ENCODE results near the gene MTHFD1L.

DNA sequence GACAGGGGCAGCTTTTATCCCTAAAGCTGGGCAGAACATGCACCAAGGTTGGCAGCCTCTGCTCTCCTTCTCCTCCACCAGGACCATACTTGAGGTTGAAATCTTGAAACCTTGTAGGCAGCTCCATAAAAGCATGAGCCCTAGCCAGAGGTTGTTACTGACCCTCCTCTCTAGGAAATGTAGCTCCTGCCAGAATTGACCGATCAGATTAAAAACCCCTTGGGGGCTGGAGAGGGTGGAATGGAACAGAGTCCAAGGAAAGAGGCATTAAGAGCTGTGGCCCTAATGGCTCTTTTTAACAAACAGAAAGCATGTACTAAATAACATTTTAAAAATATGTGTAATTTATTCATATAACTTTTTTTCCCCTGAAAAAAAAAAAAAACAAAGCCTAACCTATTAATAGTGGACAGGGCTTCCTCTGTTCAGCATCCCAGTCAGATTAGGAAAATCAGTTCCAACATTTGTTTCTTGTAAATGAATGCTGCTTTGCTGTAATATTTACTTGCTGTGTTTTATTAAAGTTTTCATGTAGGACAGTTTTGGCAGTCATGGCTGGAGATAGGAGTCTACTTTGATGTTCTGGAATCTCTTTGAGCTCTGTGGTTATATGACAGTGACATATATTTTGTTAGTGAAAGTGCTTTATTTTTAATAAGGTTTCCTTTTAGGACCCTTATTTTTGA lies 41.3 kb downstream of the MTHFD1L start:
- TF ChIP-seq, protein P1, sequence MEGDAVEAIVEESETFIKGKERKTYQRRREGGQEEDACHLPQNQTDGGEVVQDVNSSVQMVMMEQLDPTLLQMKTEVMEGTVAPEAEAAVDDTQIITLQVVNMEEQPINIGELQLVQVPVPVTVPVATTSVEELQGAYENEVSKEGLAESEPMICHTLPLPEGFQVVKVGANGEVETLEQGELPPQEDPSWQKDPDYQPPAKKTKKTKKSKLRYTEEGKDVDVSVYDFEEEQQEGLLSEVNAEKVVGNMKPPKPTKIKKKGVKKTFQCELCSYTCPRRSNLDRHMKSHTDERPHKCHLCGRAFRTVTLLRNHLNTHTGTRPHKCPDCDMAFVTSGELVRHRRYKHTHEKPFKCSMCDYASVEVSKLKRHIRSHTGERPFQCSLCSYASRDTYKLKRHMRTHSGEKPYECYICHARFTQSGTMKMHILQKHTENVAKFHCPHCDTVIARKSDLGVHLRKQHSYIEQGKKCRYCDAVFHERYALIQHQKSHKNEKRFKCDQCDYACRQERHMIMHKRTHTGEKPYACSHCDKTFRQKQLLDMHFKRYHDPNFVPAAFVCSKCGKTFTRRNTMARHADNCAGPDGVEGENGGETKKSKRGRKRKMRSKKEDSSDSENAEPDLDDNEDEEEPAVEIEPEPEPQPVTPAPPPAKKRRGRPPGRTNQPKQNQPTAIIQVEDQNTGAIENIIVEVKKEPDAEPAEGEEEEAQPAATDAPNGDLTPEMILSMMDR (IDR thresholded peaks at IDR 0.05) = no peak
- TF ChIP-seq POLR2AphosphoS5 (IDR thresholded peaks at IDR 0.05) = no peak

Measured in stomach (tissue), 4 donors.